Left lobe of liver (tissue), 2 donors: ENCODE measurements around the gene ZNF304. TPM values are rescaled to one million over a fixed set of nuclear protein-coding genes. Genes with fewer than 3 reads are reported as not detected.
"Not testable (repeated sequence)": the region's sequence is repeated elsewhere in the genome, so short reads cannot be mapped to it uniquely, and the experiment has no call there.

ENCODE experiments used
- ATAC-seq: fragments of 200-7000 bp; cut with Tn5 transposase; one replicate; pipeline ENCODE4 v1.9.1; 2020; ENCODE audit warnings: mild to moderate bottlenecking, moderate library complexity
- DNase-seq: peaks from one replicate; pipeline ENCODE4 v3.0.0-alpha.2; 2020; ENCODE audit warnings: low spot score
- total RNA-seq: library from RNA; stranded (reverse); gene quantifications from one replicate; pipeline ENCODE4 v1.2.1, GENCODE V29; 2021
- donor health status: DM: no; HTN: no; CAD: no; lungs with moderate emphysema.
- donor health status: DM: no; HTN: yes; CAD: no.

ZNF304 gene
- total RNA-seq, 1 donor from 2014 or later, result 2.6 TPM

GRCh38 chr19:57359300-57359699, 8.2 kb downstream of the ZNF304 start:
- ATAC-seq (no peak), DNase-seq (no peak)

- ATAC-seq, result no peak
Observed at GRCh38 chr19:57362419-57362818, 11.3 kb downstream of the ZNF304 start.

DNA sequence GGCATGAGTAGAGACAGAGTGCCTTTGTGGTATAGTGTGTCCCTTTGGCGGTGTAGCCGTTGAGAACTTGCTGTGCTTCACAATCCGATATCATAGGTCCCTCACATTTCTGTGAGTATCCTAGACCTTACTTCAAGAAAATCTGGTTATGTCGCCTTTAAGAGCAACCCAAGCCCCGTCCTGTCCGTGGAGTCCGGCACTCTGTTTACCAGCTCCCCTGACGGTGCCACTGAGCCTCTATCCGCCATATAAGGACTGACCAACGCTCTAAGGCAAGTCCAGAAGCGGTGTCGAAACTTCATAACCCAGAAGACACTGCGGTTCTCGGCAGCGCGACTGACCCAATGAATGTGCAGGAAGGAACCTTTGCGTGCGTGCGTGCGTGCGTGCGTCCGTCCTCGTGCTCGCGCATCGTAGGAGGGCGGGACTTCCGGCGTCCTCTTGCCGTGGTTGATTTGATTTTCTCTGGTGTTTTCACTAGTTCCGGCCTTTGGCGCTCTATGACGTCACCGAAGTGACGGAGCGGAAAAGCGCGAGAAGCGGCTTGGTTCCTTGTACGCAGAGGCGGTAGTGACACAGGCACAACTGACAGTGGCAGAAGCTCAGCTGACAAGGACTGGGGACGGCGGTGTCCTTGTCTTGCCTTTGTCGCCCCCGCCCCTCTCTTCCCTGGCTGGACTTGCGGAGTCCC, 12.1 kb downstream of the ZNF304 start, which contains the start of the genes TRAPPC2B and ZNF547:
TSS of gene TRAPPC2B (plus strand) at position 555 of the 691 bp plus-strand sequence. CDS start 1,283 bp downstream, outside the sequence.
TSS of gene ZNF547 (plus strand) at position 555 of the 691 bp plus-strand sequence. CDS start 5,005 bp downstream, outside the sequence.
- DNase-seq (peak; percentile 98), ATAC-seq (peak; percentile 96)

More at GRCh38 chr19:57362419-57362818, 11.3 kb downstream of the ZNF304 start:
- no peak for DNase-seq

GRCh38 chr19:57363688-57364181, 12.7 kb downstream of the ZNF304 start:
- ATAC-seq, result no peak
- DNase-seq, result peak; percentile 46

DNA sequence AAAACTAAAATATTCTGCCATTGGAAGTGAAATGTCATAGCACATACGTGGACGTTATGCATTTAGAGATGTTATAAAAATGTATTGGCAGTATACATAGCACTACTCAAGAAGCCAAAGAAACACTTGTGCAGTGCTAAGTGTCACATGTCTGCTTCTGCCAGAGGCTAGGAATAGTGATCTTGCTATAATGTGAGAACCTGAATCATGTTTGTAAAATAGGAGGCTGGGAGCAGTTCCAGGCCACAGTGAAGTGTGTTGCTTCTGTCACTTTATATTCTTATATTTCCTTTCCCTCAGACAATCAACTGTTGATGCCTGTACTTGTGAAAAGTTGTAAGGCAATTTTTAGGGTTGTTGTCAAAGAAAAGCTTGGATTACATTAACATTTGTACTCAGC, 15.7 kb downstream of the ZNF304 start:
- DNase-seq (no peak), ATAC-seq (no peak)

DNA sequence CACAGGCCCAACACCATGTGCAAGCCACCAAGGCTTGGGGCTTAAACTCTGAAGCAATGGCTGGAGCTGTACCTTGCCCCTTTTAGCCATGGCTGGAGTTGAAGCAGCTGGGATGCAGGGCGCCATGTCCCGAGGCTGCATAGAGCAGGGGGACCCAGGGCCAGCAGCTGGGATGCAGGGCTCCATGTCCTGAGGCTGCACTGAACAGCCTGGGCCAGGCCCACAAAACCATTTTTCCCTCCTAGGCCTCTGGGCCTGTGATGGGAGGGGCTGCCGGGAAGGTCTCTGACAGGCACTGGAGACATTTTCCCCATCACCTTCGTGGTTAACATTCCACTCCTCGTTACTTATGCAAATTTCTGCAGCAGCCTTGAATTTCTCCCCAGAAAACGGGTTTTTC, 23.1 kb downstream of the ZNF304 start:
- ATAC-seq (no peak), DNase-seq (no peak)

DNA sequence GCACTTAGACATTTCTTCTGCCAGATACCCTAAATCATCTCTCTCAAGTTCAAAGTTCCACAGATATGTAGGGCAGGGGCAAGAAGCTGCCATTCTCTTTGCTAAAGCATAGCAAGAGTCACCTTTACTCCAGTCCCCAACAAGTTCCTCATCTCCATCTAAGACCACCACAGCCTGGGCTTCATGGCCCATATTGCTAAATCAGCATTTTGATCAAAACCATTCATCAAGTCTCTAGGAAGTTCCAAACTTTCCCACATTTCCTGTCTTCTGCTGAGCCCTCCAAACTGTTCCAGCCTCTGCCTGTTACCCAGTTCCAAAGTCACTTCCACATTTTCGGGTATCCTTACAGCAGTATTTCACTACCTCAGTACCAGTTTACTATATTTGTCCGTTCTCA, 23.6 kb downstream of the ZNF304 start:
- not testable (repeated sequence) for ATAC-seq, DNase-seq

DNA sequence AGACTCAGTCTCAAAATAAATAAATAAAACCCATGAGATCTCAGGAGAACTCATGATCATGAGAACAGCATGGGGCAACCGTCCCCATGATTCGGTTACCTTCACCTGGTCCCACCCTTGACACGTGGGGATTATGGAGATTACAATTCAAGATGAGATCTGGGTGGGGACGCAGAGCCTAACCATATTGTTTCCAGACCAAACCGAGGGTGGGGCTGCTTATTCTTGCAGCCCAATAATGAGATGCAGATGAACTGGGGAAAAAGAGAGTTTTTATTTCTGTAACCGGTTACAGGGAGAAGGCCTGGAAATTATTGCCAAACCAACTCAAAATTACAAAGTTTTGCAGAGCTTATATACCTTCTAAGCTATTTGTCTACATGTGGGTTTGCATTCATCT, 25.1 kb downstream of the ZNF304 start:
- DNase-seq, result no peak
- no peak for ATAC-seq

- no peak for ATAC-seq
Observed at GRCh38 chr19:57377498-57378146, 26.6 kb downstream of the ZNF304 start.

GRCh38 chr19:57380923-57381322, 29.9 kb downstream of the ZNF304 start:
- no peak for ATAC-seq

More at GRCh38 chr19:57377498-57378146, 26.6 kb downstream of the ZNF304 start:
- DNase-seq, result no peak

GRCh38 chr19:57382806-57383488, 31.9 kb downstream of the ZNF304 start:
- ATAC-seq (no peak), DNase-seq (no peak)

More at GRCh38 chr19:57380923-57381322, 29.9 kb downstream of the ZNF304 start:
- no peak for DNase-seq

DNA sequence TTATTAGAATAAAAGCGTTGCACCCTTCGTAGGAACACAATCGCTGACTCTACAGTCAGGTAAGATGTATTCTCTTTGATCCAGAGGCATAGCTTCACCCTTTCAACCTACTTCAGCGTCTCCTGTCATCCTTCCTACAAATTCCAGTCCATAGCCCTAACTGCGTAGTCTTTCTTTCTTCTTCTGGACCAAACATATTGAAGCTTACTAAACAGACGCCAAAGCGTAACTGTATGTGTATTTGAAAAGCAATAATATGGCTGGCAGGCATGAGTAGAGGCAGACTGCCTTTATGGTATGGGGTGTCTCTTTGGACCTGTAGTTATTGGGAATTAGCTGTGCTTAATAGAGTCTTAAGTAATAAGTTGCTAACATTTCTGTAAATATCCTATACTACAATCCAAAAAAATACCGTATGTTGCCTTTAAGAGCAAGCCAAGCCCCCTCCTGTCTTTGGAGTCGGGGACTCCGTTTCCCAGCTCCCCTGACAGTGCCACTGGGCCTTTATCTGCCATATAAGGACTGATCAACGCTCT, 38.2 kb downstream of the ZNF304 start:
- no peak for ATAC-seq
- no peak for DNase-seq

- ATAC-seq (peak; percentile 98), DNase-seq (peak; percentile 94)
Observed at GRCh38 chr19:57389730-57390598, 38.9 kb downstream of the ZNF304 start, which contains the start of gene ZNF548. Gene ZNF548, plus strand, starts transcription at chr19:57389854. Its CDS starts 246 bp downstream, at chr19:57390100.

DNA sequence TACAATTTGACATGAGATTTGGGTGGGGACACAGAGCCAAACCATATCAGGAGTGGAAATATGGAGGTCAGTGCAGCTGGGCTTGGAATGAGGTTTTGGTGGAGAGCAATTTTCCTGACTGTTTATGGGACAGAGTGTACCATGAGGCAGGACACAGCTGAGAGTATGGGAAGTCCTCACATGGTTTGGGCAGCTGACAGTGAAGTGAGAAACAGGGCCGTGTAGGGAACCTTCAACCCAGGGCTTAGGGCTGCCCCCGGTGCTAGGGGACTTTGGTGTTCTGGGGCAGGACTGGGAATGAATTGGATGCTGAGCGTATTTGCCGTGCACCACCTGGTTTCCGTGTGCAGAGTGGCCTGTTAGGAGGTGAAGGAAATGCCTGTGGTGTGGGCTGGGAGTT, 44.6 kb downstream of the ZNF304 start:
- DNase-seq (no peak), ATAC-seq (no peak)

DNA sequence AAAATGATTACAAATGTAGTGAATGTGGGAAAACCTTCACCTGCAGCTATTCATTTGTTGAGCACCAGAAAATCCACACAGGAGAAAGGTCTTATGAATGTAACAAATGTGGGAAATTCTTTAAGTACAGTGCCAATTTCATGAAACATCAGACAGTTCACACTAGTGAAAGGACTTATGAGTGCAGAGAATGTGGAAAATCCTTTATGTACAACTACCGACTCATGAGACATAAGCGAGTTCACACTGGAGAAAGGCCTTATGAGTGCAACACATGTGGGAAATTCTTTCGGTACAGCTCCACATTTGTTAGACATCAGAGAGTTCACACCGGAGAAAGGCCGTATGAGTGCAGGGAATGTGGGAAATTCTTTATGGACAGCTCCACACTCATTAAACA, 47.8 kb downstream of the ZNF304 start:
- DNase-seq, result no peak
- no peak for ATAC-seq

DNA sequence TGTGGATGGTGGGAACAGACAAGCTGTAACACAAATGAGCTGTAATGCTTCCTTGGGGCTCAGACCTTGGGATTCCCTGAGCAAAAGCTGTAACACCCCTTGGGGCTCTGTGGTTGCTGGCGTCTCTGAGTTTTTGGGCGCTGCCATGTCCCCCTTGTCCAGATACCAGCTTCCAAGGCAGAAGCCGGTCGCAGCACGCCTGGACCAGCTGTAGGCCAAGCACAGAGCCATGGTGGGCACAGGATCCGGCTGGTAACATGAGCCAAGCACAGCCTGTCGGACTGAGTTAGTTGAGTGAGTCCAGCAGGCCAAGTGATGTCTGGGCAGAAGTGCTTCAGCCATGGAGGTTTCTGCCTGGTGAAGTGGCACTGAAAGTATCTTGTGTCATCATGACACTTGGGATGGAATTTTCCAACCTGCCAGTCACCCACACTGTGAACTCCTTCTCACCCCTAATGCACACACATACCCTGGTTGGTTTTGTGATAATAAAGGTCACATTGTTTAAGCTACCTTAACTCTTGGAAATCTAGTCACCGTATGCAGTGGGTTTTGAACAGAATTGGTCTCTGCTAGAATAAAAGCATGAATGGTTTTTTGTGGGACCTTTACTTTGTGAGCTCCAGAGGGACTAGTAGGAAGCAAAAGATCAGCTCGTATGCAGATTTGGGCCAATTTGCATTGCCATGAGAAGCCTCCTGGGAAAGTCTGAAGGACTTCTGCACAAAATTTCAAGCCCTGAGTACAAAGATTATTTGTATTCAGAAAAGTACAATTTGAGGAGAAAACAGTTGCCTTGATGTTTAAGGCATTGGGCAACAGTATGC, 52.9 kb downstream of the ZNF304 start:
- no peak for DNase-seq

DNA sequence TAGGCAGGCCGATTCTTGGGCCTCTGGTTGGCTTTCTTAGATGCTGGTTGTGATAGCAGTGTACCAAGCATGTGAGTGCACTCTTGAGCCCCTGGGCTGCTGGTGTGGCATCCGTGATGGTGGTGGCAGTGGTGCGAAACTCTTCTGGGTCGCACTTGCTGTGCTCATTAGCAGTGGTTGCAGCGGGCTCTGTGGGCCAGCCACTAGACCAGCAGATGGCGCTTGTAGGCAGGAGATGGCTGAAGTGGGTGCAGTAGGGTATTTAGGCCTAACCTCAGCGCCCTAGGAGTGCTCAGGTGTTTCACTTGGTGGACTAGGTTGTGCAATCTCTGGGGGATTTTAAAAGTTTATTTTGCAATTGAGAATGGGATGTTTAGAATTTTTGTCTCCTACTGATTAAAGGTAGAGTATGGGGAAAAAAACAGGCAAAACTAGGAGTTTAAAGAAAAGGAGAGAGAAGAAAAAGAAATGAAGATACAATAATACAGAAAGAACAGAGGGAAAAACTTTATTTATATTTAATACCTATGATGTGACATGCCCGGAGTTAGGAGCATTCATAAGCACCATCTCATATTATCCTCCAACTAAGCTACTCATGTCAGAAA, 55.5 kb downstream of the ZNF304 start:
- ATAC-seq, result peak; percentile 70
- peak; percentile 55 for DNase-seq

More for the DNA sequence above, 52.9 kb downstream of the ZNF304 start:
- ATAC-seq, result no peak
